GM18861 (cell line): ENCODE results near the gene WWOX.
"Not testable (repeated sequence)": the region's sequence is repeated elsewhere in the genome, so short reads cannot be mapped to it uniquely, and the experiment has no call there.

Experiments used
- ATAC-seq: cut with Tn5 transposase; IDR thresholded peaks from one replicate; pipeline ENCODE4 v1.9.1; 2021; ENCODE audit not compliant: unreplicated experiment

WWOX gene

GRCh38 chr16:78510496-78510895 lies 411.0 kb downstream of the WWOX start:
- no peak for ATAC-seq

GRCh38 chr16:78513838-78514237 lies 414.4 kb downstream of the WWOX start:
- no peak for ATAC-seq

- ATAC-seq, result not testable (repeated sequence)
Measured at GRCh38 chr16:78514888-78515287, 415.4 kb downstream of the WWOX start.

GRCh38 chr16:78515421-78515820 lies 416.0 kb downstream of the WWOX start:
- ATAC-seq, result no peak

- no peak for ATAC-seq
Measured at GRCh38 chr16:78516006-78516736, 416.7 kb downstream of the WWOX start.

GRCh38 chr16:78519896-78520295 lies 420.4 kb downstream of the WWOX start:
- no peak for ATAC-seq

GRCh38 chr16:78520470-78520869 lies 421.0 kb downstream of the WWOX start:
- no peak for ATAC-seq

- peak; percentile 85 for ATAC-seq
Measured at GRCh38 chr16:78522327-78522726, 422.9 kb downstream of the WWOX start.

GRCh38 chr16:78523212-78523985 lies 423.9 kb downstream of the WWOX start:
- ATAC-seq, result no peak

- no peak for ATAC-seq
Measured at GRCh38 chr16:78524066-78524595, 424.7 kb downstream of the WWOX start.

- ATAC-seq, result no peak
Measured at GRCh38 chr16:78528265-78528664, 428.8 kb downstream of the WWOX start.

- ATAC-seq, result no peak
Measured at GRCh38 chr16:78529881-78530280, 430.4 kb downstream of the WWOX start.

GRCh38 chr16:78530283-78530682 lies 430.8 kb downstream of the WWOX start:
- ATAC-seq, result no peak

- no peak for ATAC-seq
Measured at GRCh38 chr16:78535098-78535497, 435.6 kb downstream of the WWOX start.

- ATAC-seq, result no peak
Measured at GRCh38 chr16:78537511-78537910, 438.1 kb downstream of the WWOX start.

GRCh38 chr16:78538292-78538691 lies 438.8 kb downstream of the WWOX start:
- ATAC-seq, result no peak

GRCh38 chr16:78538919-78539318 lies 439.5 kb downstream of the WWOX start:
- no peak for ATAC-seq

GRCh38 chr16:78542419-78542818 lies 443.0 kb downstream of the WWOX start:
- ATAC-seq, result no peak

GRCh38 chr16:78543023-78543422 lies 443.6 kb downstream of the WWOX start:
- ATAC-seq, result no peak

GRCh38 chr16:78549366-78549765 lies 449.9 kb downstream of the WWOX start:
- no peak for ATAC-seq

- no peak for ATAC-seq
Measured at GRCh38 chr16:78551487-78552085, 452.1 kb downstream of the WWOX start.
